Vagina (tissue), 2 donors: ENCODE data around the gene PRC1. TPM values are rescaled to one million over a fixed set of nuclear protein-coding genes. Genes with fewer than 3 reads are reported as not detected.
A peak's percentile ranks its signal among the peaks of the same experiment; 100 is the strongest.

Source experiments
- DNase-seq, 2 donors: peaks; one replicate each; pipeline ENCODE4 v3.0.0-alpha.2; 2017; ENCODE audit errors: extremely low spot score in 2 of 2
- H3K27ac ChIP-seq: fragments of 200-600 bp; sonication (generic); one replicate; pipeline ENCODE4 v1.5.1; 2019
- H3K27me3 ChIP-seq: fragments of 200-600 bp; sonication (generic); one replicate; pipeline ENCODE4 v1.5.1; 2019
- H3K36me3 ChIP-seq, 2 donors: fragments of 200-600 bp; sonication (generic); one replicate each; pipeline ENCODE4 v1.5.1; 2017 to 2019
- H3K4me1 ChIP-seq: fragments of 200-600 bp; sonication (generic); one replicate; pipeline ENCODE4 v1.5.1; 2019
- H3K4me3 ChIP-seq, 2 donors: fragments of 200-600 bp; sonication (generic); 1 replicate in 1 of 2; 2 replicates in 1 of 2; pipeline ENCODE4 v1.5.1; 2016 to 2019
- H3K9me3 ChIP-seq: fragments of 200-600 bp; sonication (generic); one replicate; pipeline ENCODE4 v1.5.1; 2019
- POLR2A ChIP-seq, 2 donors: fragments of 450-650 bp; IDR thresholded peaks; one replicate each; pipeline ENCODE4 v1.6.1; 2017; ENCODE audit warnings: antibody characterized with exemption in 2 of 2, mild to moderate bottlenecking in 2 of 2, moderate library complexity in 2 of 2
- POLR2AphosphoS5 ChIP-seq, 2 donors: sonication (generic); formaldehyde crosslinking; IDR thresholded peaks; one replicate each; pipeline ENCODE4 v1.9.0; 2017; ENCODE audit warnings: antibody characterized with exemption in 2 of 2, mild to moderate bottlenecking in 2 of 2, low read depth in 1 of 2; ENCODE audit not compliant: insufficient read depth in 1 of 2
- intact Hi-C: fragments of 100-400 bp; cut with DNase I; formaldehyde crosslinking; loops from one replicate; pipeline ENCODE4 v1.15.1; 2023
- total RNA-seq: library from RNA; depleted of rRNA; stranded (reverse); fragments of >200 nt; gene quantifications from one replicate; pipeline ENCODE4 v1.2.3, GENCODE V29; 2016
- TF ChIP-seq, protein P1 (sequence below), 3 experiments: fragments of 450-650 bp in 2 of 3; fragments of 200-600 bp in 1 of 3; sonication (generic) in 1 of 3; IDR thresholded peaks; one replicate each; pipeline ENCODE4 v1.5.1; 2017 to 2019; ENCODE audit warnings: antibody characterized with exemption in 3 of 3, mild to moderate bottlenecking in 2 of 3, moderate library complexity in 2 of 3

PRC1 gene
- total RNA-seq, 1 donor from 2014 or later = 29.7 TPM

DNA sequence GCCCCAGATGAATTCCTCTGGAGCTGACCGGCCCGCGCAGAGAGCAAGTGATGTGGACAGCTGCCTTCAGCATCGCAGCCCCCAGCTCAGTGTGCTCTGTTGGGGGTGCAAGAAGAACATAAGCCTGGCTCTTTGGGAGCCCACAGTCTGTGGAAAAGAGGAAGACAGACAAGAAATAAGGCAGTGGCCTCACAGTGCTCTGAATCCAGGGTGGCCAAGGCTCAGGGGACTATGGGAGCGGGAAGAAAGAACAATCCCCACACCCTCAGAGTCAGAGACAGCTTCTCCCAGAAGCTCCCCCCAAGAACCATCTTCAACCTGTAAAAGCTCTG, 61.7 kb downstream of the PRC1 start:
- peak overlapping the region; percentile 72 to 75 for H3K4me3 ChIP-seq

GRCh38 chr15:90931828-90932659, 62.3 kb downstream of the PRC1 start, which contains the start of gene HDDC3:
Gene HDDC3, minus strand, starts transcription at chr15:90932549. Its CDS starts 9 bp downstream, at chr15:90932540.
- TF ChIP-seq POLR2AphosphoS5 (IDR thresholded peaks at IDR 0.05; ENCODE audit: insufficient read depth in 1 of 2, low read depth in 1 of 2) = peak; percentile 26 to 84
- peak in 1 of 2 donors; percentile 34 for TF ChIP-seq POLR2A (IDR thresholded peaks at IDR 0.05)
- TF ChIP-seq, protein P1, sequence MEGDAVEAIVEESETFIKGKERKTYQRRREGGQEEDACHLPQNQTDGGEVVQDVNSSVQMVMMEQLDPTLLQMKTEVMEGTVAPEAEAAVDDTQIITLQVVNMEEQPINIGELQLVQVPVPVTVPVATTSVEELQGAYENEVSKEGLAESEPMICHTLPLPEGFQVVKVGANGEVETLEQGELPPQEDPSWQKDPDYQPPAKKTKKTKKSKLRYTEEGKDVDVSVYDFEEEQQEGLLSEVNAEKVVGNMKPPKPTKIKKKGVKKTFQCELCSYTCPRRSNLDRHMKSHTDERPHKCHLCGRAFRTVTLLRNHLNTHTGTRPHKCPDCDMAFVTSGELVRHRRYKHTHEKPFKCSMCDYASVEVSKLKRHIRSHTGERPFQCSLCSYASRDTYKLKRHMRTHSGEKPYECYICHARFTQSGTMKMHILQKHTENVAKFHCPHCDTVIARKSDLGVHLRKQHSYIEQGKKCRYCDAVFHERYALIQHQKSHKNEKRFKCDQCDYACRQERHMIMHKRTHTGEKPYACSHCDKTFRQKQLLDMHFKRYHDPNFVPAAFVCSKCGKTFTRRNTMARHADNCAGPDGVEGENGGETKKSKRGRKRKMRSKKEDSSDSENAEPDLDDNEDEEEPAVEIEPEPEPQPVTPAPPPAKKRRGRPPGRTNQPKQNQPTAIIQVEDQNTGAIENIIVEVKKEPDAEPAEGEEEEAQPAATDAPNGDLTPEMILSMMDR (IDR thresholded peaks at IDR 0.05) = peak; percentile 66 to 84 (median 72)
- Histone ChIP-seq H3K27me3 (no peaks in the 10 kb centered on the region), H3K4me3 (peak within 1 kb of the TSS; percentile 72 to 75), H3K36me3 (no peaks in the 10 kb centered on the region), H3K9me3 (no peaks in the 10 kb centered on the region), H3K4me1 (peaks cover 53% of the 10 kb centered on the region), H3K27ac (peak within 1 kb of the TSS; percentile 93)
- intact Hi-C loops = no loop called here
- no peak for DNase-seq

More for the DNA sequence above, 61.7 kb downstream of the PRC1 start:
- no peaks in the 10 kb centered on the region for H3K9me3 ChIP-seq
- H3K27ac ChIP-seq = peak overlapping the region; percentile 93
- no peak for DNase-seq
- TF ChIP-seq POLR2A (IDR thresholded peaks at IDR 0.05) (no peak), POLR2AphosphoS5 (IDR thresholded peaks at IDR 0.05; ENCODE audit: insufficient read depth in 1 of 2, low read depth in 1 of 2) (no peak)
- TF ChIP-seq, protein P1 (IDR thresholded peaks at IDR 0.05) = no peak
- intact Hi-C loops = no loop called here
- peaks cover 55% of the 10 kb centered on the region for H3K4me1 ChIP-seq
- H3K27me3 ChIP-seq = no peaks in the 10 kb centered on the region
- no peaks in the 10 kb centered on the region for H3K36me3 ChIP-seq

GRCh38 chr15:90931575-90931827, 62.8 kb downstream of the PRC1 start:
- H3K9me3 ChIP-seq = no peaks in the 10 kb centered on the region
- TF ChIP-seq POLR2AphosphoS5 (IDR thresholded peaks at IDR 0.05; ENCODE audit: insufficient read depth in 1 of 2, low read depth in 1 of 2) (no peak), POLR2A (IDR thresholded peaks at IDR 0.05) (no peak)
- TF ChIP-seq, protein P1 (IDR thresholded peaks at IDR 0.05) = no peak
- no peak for DNase-seq
- intact Hi-C loops = no loop called here
- no peaks in the 10 kb centered on the region for H3K27me3 ChIP-seq
- H3K4me3 ChIP-seq = peak overlapping the region; percentile 72 to 75
- no peaks in the 10 kb centered on the region for H3K36me3 ChIP-seq
- peak overlapping the region; percentile 93 for H3K27ac ChIP-seq
- H3K4me1 ChIP-seq = peaks cover 48% of the 10 kb centered on the region

GRCh38 chr15:90930861-90931574, 63.3 kb downstream of the PRC1 start:
- no peaks in the 10 kb centered on the region for H3K9me3 ChIP-seq
- H3K4me3 ChIP-seq = peak overlapping the region; percentile 71 to 75
- TF ChIP-seq, protein P1 (IDR thresholded peaks at IDR 0.05) = no peak
- TF ChIP-seq POLR2A (IDR thresholded peaks at IDR 0.05) (no peak), POLR2AphosphoS5 (IDR thresholded peaks at IDR 0.05; ENCODE audit: insufficient read depth in 1 of 2, low read depth in 1 of 2) (no peak)
- H3K36me3 ChIP-seq = no peaks in the 10 kb centered on the region
- H3K27ac ChIP-seq = peak overlapping the region; percentile 93
- H3K27me3 ChIP-seq = no peaks in the 10 kb centered on the region
- peaks cover 43% of the 10 kb centered on the region for H3K4me1 ChIP-seq
- intact Hi-C loops = no loop called here
- DNase-seq = no peak
